ENCODE data around the gene USP5. TPM values are rescaled to one million over a fixed set of nuclear protein-coding genes. Genes with fewer than 3 reads are reported as not detected.

USP5 gene
- polyA plus RNA-seq, 1 of the 3 experiments (the other 2 are of a cell fraction), result 97.2 TPM

- 90% methylated on average over 11 of the region's 11 CpGs for WGBS (ENCODE audit: low lambda C conversion rate)
- no peak for TF ChIP-seq SIN3A (IDR thresholded peaks at IDR 0.05; ENCODE audit: borderline replicate concordance, low read depth, low read length)
- TF ChIP-seq NFIC (IDR thresholded peaks at IDR 0.05; ENCODE audit: borderline replicate concordance), result no peak
- Histone ChIP-seq H3K9me2 (no peaks in the 10 kb centered on the region), H3K9ac (no peak overlapping the region), H3K9me3 (no peaks in the 10 kb centered on the region), H3K27me3 (ENCODE audit: insufficient read depth) (no peaks in the 10 kb centered on the region), H2AFZ (ENCODE audit: low read depth) (no peak overlapping the region), H3K4me3 (ENCODE audit: low read depth in 2 of 2, low read length in 1 of 2) (no peak overlapping the region), H3F3A (replicated peaks; ENCODE audit: insufficient read depth) (peaks cover 7% of the 10 kb centered on the region), H3K4me1 (ENCODE audit: control insufficient read depth in 1 of 2, insufficient read depth in 2 of 2, low read depth in 1 of 2, low read length in 1 of 2) (peaks cover 6 to 8% of the 10 kb centered on the region in 2 experiments; a peak in 2 of 4 replicates), H4K20me1 (ENCODE audit: insufficient read depth) (peaks cover 1% of the 10 kb centered on the region), H3K36me3 (replicated peaks in 1 of 2; ENCODE audit: control insufficient read depth in 1 of 2, insufficient read depth in 2 of 2, low read length in 1 of 2) (peaks cover 32 to 64% of the 10 kb centered on the region in 2 experiments), H3K79me2 (ENCODE audit: insufficient read depth) (peaks cover 7% of the 10 kb centered on the region), H3K27ac (ENCODE audit: low read depth in 2 of 2, low read length in 1 of 2) (no peak overlapping the region), H3K4me2 (no peak overlapping the region)
- no peak for DNase-seq
- CTCF ChIA-PET, result interaction anchor here (2.7 to 10.9 kb wide), 2 partner anchors 10 to 11 kb away, joined by 15 to 164 read pairs; partner anchors contain the start of genes CDCA3, SPSB2 and USP5
- POLR2A ChIA-PET, result interaction anchor here (5.9 kb wide), 1 partner anchor 11 kb away, joined by 57 read pairs; the partner anchor contains the start of genes CDCA3 and USP5
These were observed 11.1 kb downstream of the USP5 start for GRCh38 chr12:6863033-6863432.

- WGBS (ENCODE audit: low lambda C conversion rate), result 95% methylated on average over 11 of the region's 16 CpGs
- H3K79me2 ChIP-seq (ENCODE audit: insufficient read depth), result peaks cover 14% of the 10 kb centered on the region
- H2AFZ ChIP-seq (ENCODE audit: low read depth), result no peak overlapping the region
- POLR2A ChIA-PET, result interaction anchor here (1.9 to 5.9 kb wide), 2 partner anchors 8 to 12 kb away, joined by 4 to 57 read pairs; partner anchors contain the start of genes CDCA3 and USP5
- no peaks in the 10 kb centered on the region for H3K27me3 ChIP-seq (ENCODE audit: insufficient read depth)
- H3K9me3 ChIP-seq, result no peaks in the 10 kb centered on the region
- no peak overlapping the region for H3K27ac ChIP-seq (ENCODE audit: low read depth in 2 of 2, low read length in 1 of 2)
- peaks cover 7% of the 10 kb centered on the region for H3F3A ChIP-seq (replicated peaks; ENCODE audit: insufficient read depth)
- no peak for DNase-seq
- CTCF ChIA-PET, result interaction anchor here (2.7 to 10.9 kb wide), 3 partner anchors 9 to 29 kb away, joined by 15 to 164 read pairs (median 122); partner anchors contain the start of genes CDCA3, SPSB2 and USP5
- no peak overlapping the region for H3K9ac ChIP-seq
- H3K4me3 ChIP-seq (ENCODE audit: low read depth in 2 of 2, low read length in 1 of 2), result no peak overlapping the region
- peaks cover 25 to 58% of the 10 kb centered on the region in 2 experiments for H3K36me3 ChIP-seq (replicated peaks in 1 of 2; ENCODE audit: control insufficient read depth in 1 of 2, insufficient read depth in 2 of 2, low read length in 1 of 2)
- peaks cover 8 to 11% of the 10 kb centered on the region in 2 experiments; a peak in 2 of 4 replicates for H3K4me1 ChIP-seq (ENCODE audit: control insufficient read depth in 1 of 2, insufficient read depth in 2 of 2, low read depth in 1 of 2, low read length in 1 of 2)
- H3K9me2 ChIP-seq, result no peaks in the 10 kb centered on the region
- H4K20me1 ChIP-seq (ENCODE audit: insufficient read depth), result peaks cover 8% of the 10 kb centered on the region
- no peak for TF ChIP-seq SIN3A (IDR thresholded peaks at IDR 0.05; ENCODE audit: borderline replicate concordance, low read depth, low read length)
- TF ChIP-seq CTCF (IDR thresholded peaks at IDR 0.05), result no peak
- no peak for TF ChIP-seq SMC3 (IDR thresholded peaks at IDR 0.05; ENCODE audit: low read depth, low read length)
- no peak for TF ChIP-seq FOSL2 (IDR thresholded peaks at IDR 0.05; ENCODE audit: borderline replicate concordance, low read depth)
- no peak for TF ChIP-seq GATA2 (CRISPR knock-in tag; IDR thresholded peaks at IDR 0.05)
- TF ChIP-seq REST (IDR thresholded peaks at IDR 0.05; ENCODE audit: low read depth, low read length), result no peak
- TF ChIP-seq ZBTB33 (IDR thresholded peaks at IDR 0.05; ENCODE audit: borderline replicate concordance, low read depth), result no peak
- no peak for TF ChIP-seq MEF2A (IDR thresholded peaks at IDR 0.05; ENCODE audit: borderline replicate concordance, low read depth)
- no peak for TF ChIP-seq TCF12 (IDR thresholded peaks at IDR 0.05)
- no peak for TF ChIP-seq TAF1 (IDR thresholded peaks at IDR 0.05; ENCODE audit: borderline replicate concordance, low read depth, low read length)
- TF ChIP-seq NFIC (IDR thresholded peaks at IDR 0.05; ENCODE audit: borderline replicate concordance), result no peak
- TF ChIP-seq GABPA (IDR thresholded peaks at IDR 0.05; ENCODE audit: low read depth), result no peak
- no peak for TF ChIP-seq USF2 (IDR thresholded peaks at IDR 0.05; ENCODE audit: borderline replicate concordance, low read depth, low read length)
- TF ChIP-seq RCOR1 (IDR thresholded peaks at IDR 0.05; ENCODE audit: low read length), result no peak
- no peak for TF ChIP-seq RFX5 (IDR thresholded peaks at IDR 0.05; ENCODE audit: low read length)
- no peak overlapping the region for H3K4me2 ChIP-seq
These were observed 11.8 kb downstream of the USP5 start for GRCh38 chr12:6863586-6864321.
